SK-N-SH treated with all-trans-retinoic acid at 6 μM for 48 hours (cell line): ENCODE results near the gene KCNK10.

ENCODE experiments used
- ATAC-seq: fragments of 200-7000 bp; cut with Tn5 transposase; 3 replicates; pipeline ENCODE4 v1.9.1; 2020; ENCODE audit warnings: mild to moderate bottlenecking, moderate library complexity
- ARNTL ChIP-seq: fragments of 450-650 bp; formaldehyde crosslinking; IDR thresholded peaks from 2 replicates; pipeline ENCODE4 v1.5.0; 2020; ENCODE audit warnings: low read depth, mild to moderate bottlenecking, moderate library complexity, borderline replicate concordance
- BACH2 ChIP-seq: fragments of 250-450 bp; sonication (Bioruptor Pico); IDR thresholded peaks from 2 replicates; pipeline ENCODE4 v1.9.0; 2021; ENCODE audit warnings: mild to moderate bottlenecking, borderline replicate concordance
- CSDC2 ChIP-seq: fragments of 250-450 bp; sonication (Bioruptor Pico); IDR thresholded peaks from 2 replicates; pipeline ENCODE4 v1.5.0; 2020; ENCODE audit warnings: mild to moderate bottlenecking, moderate library complexity
- GLIS3 ChIP-seq: fragments of 250-450 bp; sonication (Bioruptor Pico); IDR thresholded peaks from 2 replicates; pipeline ENCODE4 v1.5.0; 2020; ENCODE audit warnings: mild to moderate bottlenecking, moderate library complexity
- ISL1 ChIP-seq: fragments of 250-450 bp; sonication (Bioruptor Pico); IDR thresholded peaks from 2 replicates; pipeline ENCODE4 v2.1.2; 2022; ENCODE audit warnings: mild to moderate bottlenecking, moderate library complexity
- PPARA ChIP-seq: fragments of 250-450 bp; sonication (Bioruptor Pico); IDR thresholded peaks from 2 replicates; pipeline ENCODE4 v1.5.0; 2020; ENCODE audit warnings: mild to moderate bottlenecking, borderline replicate concordance
- RARB ChIP-seq: fragments of 250-450 bp; sonication (Bioruptor Pico); IDR thresholded peaks from 2 replicates; pipeline ENCODE4 v1.8.0; 2021; ENCODE audit warnings: mild to moderate bottlenecking, moderate library complexity
- TCF4 ChIP-seq: fragments of 250-450 bp; sonication (Bioruptor Pico); IDR thresholded peaks from 2 replicates; pipeline ENCODE4 v1.8.0; 2021; ENCODE audit warnings: mild to moderate bottlenecking, moderate library complexity, borderline replicate concordance
- TOX ChIP-seq: fragments of 250-450 bp; sonication (Bioruptor Pico); IDR thresholded peaks from 2 replicates; pipeline ENCODE4 v1.8.0; 2021; ENCODE audit warnings: mild to moderate bottlenecking, moderate library complexity, borderline replicate concordance
- ZFP3 ChIP-seq: fragments of 250-450 bp; sonication (Bioruptor Pico); IDR thresholded peaks from 2 replicates; pipeline ENCODE4 v1.5.0; 2020; ENCODE audit warnings: mild to moderate bottlenecking, moderate library complexity
- ZFP30 ChIP-seq: fragments of 450-650 bp; formaldehyde crosslinking; IDR thresholded peaks from 2 replicates; pipeline ENCODE4 v1.5.0; 2022; ENCODE audit warnings: mild to moderate bottlenecking, moderate library complexity
- ZNF565 ChIP-seq: fragments of 450-650 bp; formaldehyde crosslinking; conservative IDR thresholded peaks from 2 replicates; pipeline ENCODE4 v1.5.0; 2020; ENCODE audit warnings: low read depth, mild to moderate bottlenecking, moderate library complexity
- ZNF70 ChIP-seq: fragments of 450-650 bp; formaldehyde crosslinking; IDR thresholded peaks from 2 replicates; pipeline ENCODE4 v1.5.0; 2020; ENCODE audit warnings: mild to moderate bottlenecking, moderate library complexity
- ZNF8 ChIP-seq: fragments of 450-650 bp; formaldehyde crosslinking; IDR thresholded peaks from 2 replicates; pipeline ENCODE4 v1.5.0; 2020; ENCODE audit warnings: mild to moderate bottlenecking, moderate library complexity
- TF ChIP-seq, protein P1 (sequence below): fragments of 250-450 bp; sonication (Bioruptor Pico); IDR thresholded peaks from 2 replicates; pipeline ENCODE4 v1.5.1; 2021; ENCODE audit warnings: mild to moderate bottlenecking, moderate library complexity
- TF ChIP-seq, protein P2 (sequence below): fragments of 250-450 bp; sonication (Bioruptor Pico); IDR thresholded peaks from 2 replicates; pipeline ENCODE4 v1.8.0; 2021; ENCODE audit warnings: low read depth, mild to moderate bottlenecking, moderate library complexity, borderline replicate concordance
- TF ChIP-seq, protein P3 (sequence below): fragments of 250-450 bp; sonication (Bioruptor Pico); IDR thresholded peaks from 2 replicates; pipeline ENCODE4 v1.8.0; 2020; ENCODE audit warnings: mild to moderate bottlenecking, moderate library complexity, borderline replicate concordance
- TF ChIP-seq, protein P4 (sequence below): fragments of 250-450 bp; sonication (Bioruptor Pico); IDR thresholded peaks from 2 replicates; pipeline ENCODE4 v1.5.1; 2020; ENCODE audit warnings: low read depth, mild to moderate bottlenecking, moderate library complexity

Gene KCNK10

DNA sequence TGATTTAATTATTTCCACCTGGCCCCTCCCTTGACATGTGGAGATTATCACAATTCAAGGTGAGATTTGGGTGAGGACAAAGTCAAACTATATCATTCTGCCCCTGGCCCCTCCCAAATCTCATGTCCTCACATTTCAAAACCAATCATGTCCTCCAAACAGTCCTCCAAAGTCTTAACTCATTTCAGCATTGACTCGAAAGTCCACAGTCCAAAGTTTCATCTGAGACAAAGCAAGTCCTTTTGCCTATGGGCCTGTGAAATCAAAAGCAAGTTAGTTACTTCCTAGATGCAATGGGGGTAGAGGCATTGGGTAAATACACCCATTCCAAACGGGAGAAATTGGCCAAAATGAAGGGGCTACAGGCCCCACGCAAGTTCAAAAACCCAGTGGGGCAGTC lies 31.3 kb upstream of the KCNK10 start:
- no peak for ATAC-seq
- TF ChIP-seq, protein P1, sequence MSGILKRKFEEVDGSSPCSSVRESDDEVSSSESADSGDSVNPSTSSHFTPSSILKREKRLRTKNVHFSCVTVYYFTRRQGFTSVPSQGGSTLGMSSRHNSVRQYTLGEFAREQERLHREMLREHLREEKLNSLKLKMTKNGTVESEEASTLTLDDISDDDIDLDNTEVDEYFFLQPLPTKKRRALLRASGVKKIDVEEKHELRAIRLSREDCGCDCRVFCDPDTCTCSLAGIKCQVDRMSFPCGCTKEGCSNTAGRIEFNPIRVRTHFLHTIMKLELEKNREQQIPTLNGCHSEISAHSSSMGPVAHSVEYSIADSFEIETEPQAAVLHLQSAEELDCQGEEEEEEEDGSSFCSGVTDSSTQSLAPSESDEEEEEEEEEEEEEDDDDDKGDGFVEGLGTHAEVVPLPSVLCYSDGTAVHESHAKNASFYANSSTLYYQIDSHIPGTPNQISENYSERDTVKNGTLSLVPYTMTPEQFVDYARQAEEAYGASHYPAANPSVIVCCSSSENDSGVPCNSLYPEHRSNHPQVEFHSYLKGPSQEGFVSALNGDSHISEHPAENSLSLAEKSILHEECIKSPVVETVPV (CRISPR knock-in tag), result no peak
- TF ChIP-seq BACH2 (CRISPR knock-in tag), result no peak
- no peak for TF ChIP-seq CSDC2
- TF ChIP-seq, protein P2, sequence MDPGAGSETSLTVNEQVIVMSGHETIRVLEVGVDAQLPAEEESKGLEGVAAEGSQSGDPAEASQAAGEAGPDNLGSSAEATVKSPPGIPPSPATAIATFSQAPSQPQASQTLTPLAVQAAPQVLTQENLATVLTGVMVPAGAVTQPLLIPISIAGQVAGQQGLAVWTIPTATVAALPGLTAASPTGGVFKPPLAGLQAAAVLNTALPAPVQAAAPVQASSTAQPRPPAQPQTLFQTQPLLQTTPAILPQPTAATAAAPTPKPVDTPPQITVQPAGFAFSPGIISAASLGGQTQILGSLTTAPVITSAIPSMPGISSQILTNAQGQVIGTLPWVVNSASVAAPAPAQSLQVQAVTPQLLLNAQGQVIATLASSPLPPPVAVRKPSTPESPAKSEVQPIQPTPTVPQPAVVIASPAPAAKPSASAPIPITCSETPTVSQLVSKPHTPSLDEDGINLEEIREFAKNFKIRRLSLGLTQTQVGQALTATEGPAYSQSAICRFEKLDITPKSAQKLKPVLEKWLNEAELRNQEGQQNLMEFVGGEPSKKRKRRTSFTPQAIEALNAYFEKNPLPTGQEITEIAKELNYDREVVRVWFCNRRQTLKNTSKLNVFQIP (CRISPR knock-in tag), result no peak
- no peak for TF ChIP-seq PPARA (CRISPR knock-in tag)
- no peak for TF ChIP-seq TCF4
- no peak for TF ChIP-seq ZFP30 (CRISPR knock-in tag)
- TF ChIP-seq ZNF8 (CRISPR knock-in tag), result no peak
- no peak for TF ChIP-seq TOX
- TF ChIP-seq RARB (CRISPR knock-in tag), result no peak
- TF ChIP-seq, protein P3, sequence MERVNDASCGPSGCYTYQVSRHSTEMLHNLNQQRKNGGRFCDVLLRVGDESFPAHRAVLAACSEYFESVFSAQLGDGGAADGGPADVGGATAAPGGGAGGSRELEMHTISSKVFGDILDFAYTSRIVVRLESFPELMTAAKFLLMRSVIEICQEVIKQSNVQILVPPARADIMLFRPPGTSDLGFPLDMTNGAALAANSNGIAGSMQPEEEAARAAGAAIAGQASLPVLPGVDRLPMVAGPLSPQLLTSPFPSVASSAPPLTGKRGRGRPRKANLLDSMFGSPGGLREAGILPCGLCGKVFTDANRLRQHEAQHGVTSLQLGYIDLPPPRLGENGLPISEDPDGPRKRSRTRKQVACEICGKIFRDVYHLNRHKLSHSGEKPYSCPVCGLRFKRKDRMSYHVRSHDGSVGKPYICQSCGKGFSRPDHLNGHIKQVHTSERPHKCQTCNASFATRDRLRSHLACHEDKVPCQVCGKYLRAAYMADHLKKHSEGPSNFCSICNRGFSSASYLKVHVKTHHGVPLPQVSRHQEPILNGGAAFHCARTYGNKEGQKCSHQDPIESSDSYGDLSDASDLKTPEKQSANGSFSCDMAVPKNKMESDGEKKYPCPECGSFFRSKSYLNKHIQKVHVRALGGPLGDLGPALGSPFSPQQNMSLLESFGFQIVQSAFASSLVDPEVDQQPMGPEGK (CRISPR knock-in tag), result no peak
- no peak for TF ChIP-seq ZFP3

DNA sequence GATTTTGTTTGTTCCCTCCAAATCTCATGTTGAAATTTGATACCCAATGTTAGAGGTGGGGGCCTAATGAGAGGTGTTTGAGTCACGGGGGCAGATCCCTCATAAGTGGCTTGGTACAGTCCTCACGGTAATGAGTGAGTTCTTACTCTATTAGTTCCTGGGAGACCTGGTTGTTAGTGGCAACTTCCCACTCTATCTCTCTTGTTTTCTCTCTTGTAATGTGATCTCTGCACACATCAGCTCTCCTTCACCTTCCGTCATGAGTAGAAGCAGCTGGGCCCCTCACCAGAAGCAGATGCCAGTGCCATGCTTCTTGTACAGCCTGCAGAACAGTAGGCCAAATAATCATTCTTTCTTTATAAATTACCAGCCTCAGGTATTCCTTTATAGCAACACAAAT lies 29.6 kb upstream of the KCNK10 start:
- no peak for TF ChIP-seq ZNF565 (CRISPR knock-in tag)
- no peak for TF ChIP-seq TOX
- TF ChIP-seq ZNF70, result no peak
- TF ChIP-seq ISL1, result no peak
- no peak for ATAC-seq

DNA sequence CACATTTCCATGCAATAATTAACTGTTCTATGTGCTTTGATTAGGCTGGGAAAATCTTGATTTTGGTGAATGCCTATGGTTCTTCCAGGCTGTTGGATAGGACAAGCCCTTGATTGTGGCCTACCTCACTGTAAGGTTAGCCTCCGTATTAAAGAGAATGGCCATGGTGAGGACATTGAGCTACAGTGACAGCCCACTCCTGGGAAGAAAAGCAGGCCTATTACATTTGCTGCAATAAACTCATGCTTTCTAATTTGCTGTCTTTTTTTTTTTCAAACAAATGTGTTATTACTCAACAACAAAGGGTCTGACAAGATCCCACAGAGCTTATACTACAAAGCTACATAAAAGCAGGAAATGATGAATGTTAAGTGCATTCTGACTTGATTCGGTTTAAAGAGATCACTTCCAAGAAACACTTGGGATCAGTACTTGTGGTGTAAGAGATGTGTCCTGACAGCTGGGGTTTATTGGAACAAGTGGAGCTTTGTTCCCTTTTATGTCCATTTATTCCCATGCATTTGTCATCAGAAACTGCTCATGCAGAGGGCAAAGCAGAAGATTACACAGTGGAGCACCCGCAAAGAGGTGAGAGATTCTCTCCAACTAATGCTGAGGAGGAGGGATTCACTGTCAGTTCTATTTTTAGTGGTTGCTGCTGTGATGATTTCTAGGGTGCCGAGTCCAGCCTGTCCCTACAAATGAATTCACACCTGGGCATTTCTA lies 29.1 kb upstream of the KCNK10 start:
- ATAC-seq, result no peak

DNA sequence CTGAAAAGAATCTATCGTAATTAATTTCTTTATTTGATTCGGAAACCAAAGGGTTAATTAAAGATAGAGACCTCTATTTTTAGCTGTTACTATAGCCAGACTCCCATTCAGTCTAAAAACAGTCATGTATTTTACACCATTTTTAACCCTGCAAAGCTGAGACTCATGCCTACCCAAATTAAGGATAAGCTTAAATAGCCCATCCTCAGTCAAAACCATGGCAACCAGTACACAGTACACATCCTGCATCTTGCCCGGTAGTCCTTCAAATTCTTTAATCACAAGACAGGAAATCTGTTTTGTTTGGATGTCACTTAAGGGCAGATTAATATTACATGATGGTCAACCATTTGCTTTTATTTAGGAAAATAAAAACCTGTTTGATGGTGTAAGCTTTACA lies 25.5 kb upstream of the KCNK10 start:
- ATAC-seq, result no peak
- TF ChIP-seq, protein P4, sequence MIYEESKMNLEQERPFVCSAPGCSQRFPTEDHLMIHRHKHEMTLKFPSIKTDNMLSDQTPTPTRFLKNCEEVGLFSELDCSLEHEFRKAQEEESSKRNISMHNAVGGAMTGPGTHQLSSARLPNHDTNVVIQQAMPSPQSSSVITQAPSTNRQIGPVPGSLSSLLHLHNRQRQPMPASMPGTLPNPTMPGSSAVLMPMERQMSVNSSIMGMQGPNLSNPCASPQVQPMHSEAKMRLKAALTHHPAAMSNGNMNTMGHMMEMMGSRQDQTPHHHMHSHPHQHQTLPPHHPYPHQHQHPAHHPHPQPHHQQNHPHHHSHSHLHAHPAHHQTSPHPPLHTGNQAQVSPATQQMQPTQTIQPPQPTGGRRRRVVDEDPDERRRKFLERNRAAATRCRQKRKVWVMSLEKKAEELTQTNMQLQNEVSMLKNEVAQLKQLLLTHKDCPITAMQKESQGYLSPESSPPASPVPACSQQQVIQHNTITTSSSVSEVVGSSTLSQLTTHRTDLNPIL (CRISPR knock-in tag), result no peak
- TF ChIP-seq ZFP30 (CRISPR knock-in tag) (no peak), GLIS3 (no peak), ZFP3 (no peak), ARNTL (no peak), RARB (CRISPR knock-in tag) (no peak), TCF4 (no peak), TOX (no peak), ZNF8 (CRISPR knock-in tag) (no peak), ZNF565 (CRISPR knock-in tag) (no peak)
- TF ChIP-seq, protein P1 (CRISPR knock-in tag), result no peak
- TF ChIP-seq, protein P3 (CRISPR knock-in tag), result no peak

More for the DNA sequence above, 29.1 kb upstream of the KCNK10 start:
- TF ChIP-seq ARNTL, result no peak
